Lung (tissue), 12 donors: ENCODE data around the gene WDR86. TPM values are rescaled to one million over a fixed set of nuclear protein-coding genes. Genes with fewer than 3 reads are reported as not detected.

ENCODE experiments used
- ATAC-seq: fragments of 200-7000 bp; cut with Tn5 transposase; one replicate; pipeline ENCODE4 v1.9.1; 2020; ENCODE audit warnings: moderate number of reproducible peaks; ENCODE audit not compliant: insufficient read depth, low FRiP score
- DNase-seq, 3 donors: peaks; one replicate each; pipeline ENCODE4 v3.0.0-alpha.2; 2013 to 2017
- H3K27ac ChIP-seq, 2 donors: one replicate each; pipeline ENCODE4 v1.5.1; 2013; ENCODE audit warnings: mild to moderate bottlenecking in 2 of 2, moderate library complexity in 2 of 2, control low read depth in 1 of 2, inconsistent platforms in 1 of 2, low read depth in 1 of 2, low read length in 1 of 2
- H3K27me3 ChIP-seq, 3 donors: one replicate each; pipeline ENCODE4 v1.5.1; 2013; ENCODE audit warnings: low read length in 2 of 3; ENCODE audit not compliant: control insufficient read depth in 3 of 3, insufficient read depth in 3 of 3
- H3K36me3 ChIP-seq, 4 donors: one replicate each; pipeline ENCODE4 v1.5.1; 2013; ENCODE audit warnings: low read length in 4 of 4, mild to moderate bottlenecking in 1 of 4, moderate library complexity in 1 of 4; ENCODE audit not compliant: control insufficient read depth in 4 of 4, insufficient read depth in 4 of 4
- H3K4me1 ChIP-seq, 5 donors: one replicate each; pipeline ENCODE4 v1.5.1; 2013; ENCODE audit warnings: low read length in 5 of 5, mild to moderate bottlenecking in 2 of 5, moderate library complexity in 1 of 5; ENCODE audit not compliant: control insufficient read depth in 5 of 5, insufficient read depth in 5 of 5
- H3K4me3 ChIP-seq: one replicate; pipeline ENCODE4 v1.5.1; 2013; ENCODE audit warnings: mild to moderate bottlenecking, control low read depth, moderate library complexity
- H3K9ac ChIP-seq, 2 donors: one replicate each; pipeline ENCODE4 v1.5.1; 2013; ENCODE audit warnings: low read length in 2 of 2, control low read depth in 1 of 2; ENCODE audit not compliant: insufficient read depth in 1 of 2
- H3K9me3 ChIP-seq, 4 donors: one replicate each; pipeline ENCODE4 v1.5.1; 2013; ENCODE audit warnings: low read length in 3 of 4, mild to moderate bottlenecking in 1 of 4, moderate library complexity in 1 of 4; ENCODE audit not compliant: control insufficient read depth in 4 of 4, insufficient read depth in 3 of 4
- CTCF ChIP-seq: IDR thresholded peaks from 2 replicates; pipeline ENCODE4 v1.5.1; 2012; ENCODE audit warnings: mild to moderate bottlenecking; ENCODE audit errors: control extremely low read depth, extremely low read depth
- WGBS, 2 donors: extraction: QIAGEN DNeasy Blood & Tissue Kit; methylation state at CpG; one replicate each; pipeline ENCODE4 v1.1.7; 2013; 5-methylcytosine and 5-hydroxymethylcytosine counted together
- polyA plus RNA-seq, 2 donors: library from polyadenylated mRNA; stranded (reverse); fragments of 200-250 nt; gene quantifications; one replicate each; pipeline ENCODE4 v1.2.1, GENCODE V29; 2013
- total RNA-seq, 2 donors: library from RNA; depleted of rRNA in 1 of 2; stranded (reverse); fragments of >200 nt in 1 of 2; gene quantifications; one replicate each; pipeline ENCODE4 v1.2.1, GENCODE V29; 2014 to 2021
- donor health status: control.
- donor health status: control.
- donor health status: Bipolar disorder and iron deficiency.
- donor health status: healthy.
- donor health status: DM: yes; HTN: yes; CAD: no.

WDR86 gene
- total and polyA plus RNA-seq, 4 donors, result 0.81 to 19.7 (median 2.4) TPM

GRCh38 chr7:151385626-151386300 is 24.1 kb downstream of the WDR86 start:
- H3K4me3 ChIP-seq, result no peak overlapping the region
- ATAC-seq, result no peak
- H3K27me3 ChIP-seq, result peaks cover 0 to 12% (median 5%) of the 10 kb centered on the region in 3 donors
- H3K9ac ChIP-seq, result no peak overlapping the region
- no peak for TF ChIP-seq CTCF
- H3K27ac ChIP-seq, result no peak overlapping the region
- no peaks in the 10 kb centered on the region for H3K9me3 ChIP-seq
- peaks cover 0 to 3% (median 0%) of the 10 kb centered on the region in 4 donors for H3K36me3 ChIP-seq
- peaks cover 0 to 13% (median 7%) of the 10 kb centered on the region in 5 donors for H3K4me1 ChIP-seq
- DNase-seq, result peak in 2 of 3 donors; percentile 11 to 37
- whole genome bisulfite sequencing, 2 donors, result 85 to 87% methylated on average over 26 of the region's 26 CpGs

- DNase-seq, result no peak
- peaks cover 0 to 12% (median 5%) of the 10 kb centered on the region in 3 donors for H3K27me3 ChIP-seq
- no peaks in the 10 kb centered on the region for H3K9me3 ChIP-seq
These were observed 24.8 kb downstream of the WDR86 start for GRCh38 chr7:151384776-151385625.

GRCh38 chr7:151384352-151384697 is 25.5 kb downstream of the WDR86 start:
- Histone ChIP-seq H3K27ac (no peak overlapping the region), H3K9me3 (no peaks in the 10 kb centered on the region), H3K9ac (no peak overlapping the region), H3K4me3 (no peak overlapping the region), H3K4me1 (peaks cover 0 to 13% (median 7%) of the 10 kb centered on the region in 5 donors), H3K27me3 (peaks cover 0 to 12% (median 5%) of the 10 kb centered on the region in 3 donors), H3K36me3 (peaks cover 0 to 3% (median 1%) of the 10 kb centered on the region in 4 donors)
- TF ChIP-seq CTCF, result no peak
- 89 to 97% methylated on average over 6 of the region's 6 CpGs for WGBS, 2 donors
- DNase-seq (no peak), ATAC-seq (no peak)

More at GRCh38 chr7:151384776-151385625, 24.8 kb downstream of the WDR86 start:
- WGBS, 2 donors, result 72 to 88% methylated on average over 26 of the region's 26 CpGs
- Histone ChIP-seq H3K4me3 (no peak overlapping the region), H3K4me1 (peaks cover 0 to 13% (median 7%) of the 10 kb centered on the region in 5 donors), H3K36me3 (peaks cover 0 to 3% (median 0%) of the 10 kb centered on the region in 4 donors), H3K27ac (no peak overlapping the region), H3K9ac (no peak overlapping the region)
- no peak for TF ChIP-seq CTCF
- ATAC-seq, result no peak
